GM23248 (cell line): ENCODE data around the gene EPB41L4B. TPM values are rescaled to one million over a fixed set of nuclear protein-coding genes. Genes with fewer than 3 reads are reported as not detected.

Experiments used
- DNase-seq: peaks from one replicate; pipeline ENCODE4 v3.0.0-alpha.2; 2015
- H2AFZ ChIP-seq: fragments of 200-600 bp; sonication (generic); 2 replicates; pipeline ENCODE4 v1.6.1; 2016; ENCODE audit warnings: antibody characterized with exemption
- H3F3A ChIP-seq: fragments of 200-600 bp; sonication (generic); 2 replicates; pipeline ENCODE4 v1.6.1; 2016; ENCODE audit warnings: mild to moderate bottlenecking, antibody characterized with exemption, mixed run types; ENCODE audit not compliant: insufficient read depth
- H3K27ac ChIP-seq: fragments of 200-600 bp; sonication (generic); 2 replicates; pipeline ENCODE4 v1.5.1; 2016; ENCODE audit warnings: mild to moderate bottlenecking
- H3K27me3 ChIP-seq: fragments of 200-600 bp; sonication (generic); replicated peaks from 2 replicates; pipeline ENCODE4 v1.6.1; 2016; ENCODE audit warnings: mild to moderate bottlenecking; ENCODE audit not compliant: insufficient read depth
- H3K36me3 ChIP-seq: fragments of 200-600 bp; sonication (generic); 2 replicates; pipeline ENCODE4 v1.6.1; 2016; ENCODE audit warnings: low read depth, mild to moderate bottlenecking
- H3K4me1 ChIP-seq: fragments of 200-600 bp; sonication (generic); 2 replicates; pipeline ENCODE4 v1.6.1; 2016; ENCODE audit warnings: mild to moderate bottlenecking; ENCODE audit not compliant: insufficient read depth
- H3K4me2 ChIP-seq: fragments of 200-600 bp; sonication (generic); one replicate; pipeline ENCODE4 v1.6.1; 2016; ENCODE audit warnings: mild to moderate bottlenecking; ENCODE audit not compliant: unreplicated experiment
- H3K4me3 ChIP-seq: fragments of 200-600 bp; sonication (generic); 2 replicates; pipeline ENCODE4 v1.5.1; 2016; ENCODE audit warnings: mild to moderate bottlenecking
- H3K79me2 ChIP-seq: fragments of 200-600 bp; sonication (generic); 2 replicates; pipeline ENCODE4 v1.6.1; 2016; ENCODE audit warnings: mild to moderate bottlenecking; ENCODE audit not compliant: insufficient read depth
- H3K9ac ChIP-seq: fragments of 200-600 bp; sonication (generic); 2 replicates; pipeline ENCODE4 v1.6.1; 2016; ENCODE audit warnings: mild to moderate bottlenecking
- H3K9me2 ChIP-seq: fragments of 200-600 bp; sonication (generic); 2 replicates; pipeline ENCODE4 v1.6.1; 2016; ENCODE audit warnings: mixed run types, mild to moderate bottlenecking, moderate library complexity; ENCODE audit not compliant: insufficient read depth
- H3K9me3 ChIP-seq: fragments of 200-600 bp; sonication (generic); one replicate; pipeline ENCODE4 v1.6.1; 2017; ENCODE audit warnings: low read depth
- H4K20me1 ChIP-seq: fragments of 200-600 bp; sonication (generic); 2 replicates; pipeline ENCODE4 v1.6.0; 2016; ENCODE audit not compliant: insufficient read depth
- EZH2 ChIP-seq: fragments of 200-600 bp; sonication (generic); IDR thresholded peaks from 2 replicates; pipeline ENCODE4 v1.6.1; 2018; ENCODE audit warnings: antibody characterized with exemption, mild to moderate bottlenecking; ENCODE audit not compliant: insufficient read depth, poor library complexity, severe bottlenecking
- EZH2phosphoT487 ChIP-seq: fragments of 200-600 bp; sonication (generic); IDR thresholded peaks from 2 replicates; pipeline ENCODE4 v1.6.1; 2018; ENCODE audit warnings: antibody characterized with exemption, moderate library complexity, mild to moderate bottlenecking, low read depth; ENCODE audit not compliant: insufficient read depth
- WGBS, 2 experiments: methylation state at CpG; one replicate each; pipeline ENCODE4 v1.1.6; 2015 to 2017; ENCODE audit warnings: low lambda C conversion rate in 2 of 2, low coverage in 1 of 2; ENCODE audit errors: missing lambda C conversion rate in 2 of 2; 5-methylcytosine and 5-hydroxymethylcytosine counted together
- in situ Hi-C: fragments of 300-500 bp; cut with MboI; formaldehyde crosslinking; loops from 2 replicates; pipeline ENCODE4 v1.15.0; 2020
- polyA plus RNA-seq: library from polyadenylated mRNA; unstranded; fragments of >200 nt; fragmentation: Nextera tagmentation; extraction: Ambion mirVana; gene quantifications from 2 replicates; pipeline ENCODE4 v1.2.1, GENCODE V29; 2016
- total RNA-seq: library from RNA; depleted of rRNA; stranded (reverse); fragments of >200 nt; shearing (Covaris generic); gene quantifications from 2 replicates; pipeline ENCODE4 v1.2.3, GENCODE V29; 2014

The EPB41L4B gene
- total and polyA plus RNA-seq, 2 experiments from 2014 or later: 0.33 to 0.76 TPM

DNA sequence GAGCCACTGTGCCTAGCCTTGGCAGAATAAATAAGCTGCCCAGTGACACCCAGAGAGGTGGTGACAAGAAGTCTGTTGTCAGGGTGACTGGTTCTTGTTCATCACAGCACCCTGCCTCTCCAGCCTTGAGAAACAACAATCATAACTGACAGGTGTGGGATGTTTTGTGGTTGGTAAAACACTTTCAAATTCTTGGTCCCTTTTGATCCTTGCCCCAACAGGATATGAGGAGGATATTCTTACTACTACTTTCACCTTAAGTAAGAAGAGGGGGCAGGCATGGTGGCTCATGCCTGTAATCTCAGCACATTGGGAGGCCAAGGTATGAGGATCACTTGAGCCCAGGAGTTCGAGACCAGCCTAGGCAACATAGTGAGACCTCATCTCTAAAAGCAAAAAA lies 139.6 kb downstream of the EPB41L4B start:
- 44 to 56% methylated on average over 1 of the region's 1 CpG for WGBS, 2 experiments
- no peaks in the 10 kb centered on the region for H3K4me1 ChIP-seq
- no peaks in the 10 kb centered on the region for H3K79me2 ChIP-seq
- no peaks in the 10 kb centered on the region for H3K36me3 ChIP-seq
- H4K20me1 ChIP-seq: no peaks in the 10 kb centered on the region
- no peak for DNase-seq
- TF ChIP-seq EZH2 (no peak), EZH2phosphoT487 (no peak)
- no peaks in the 10 kb centered on the region; the same call in 1 of the 2 replicates for H3K27me3 ChIP-seq
- H3K4me3 ChIP-seq: no peak overlapping the region
- H3K4me2 ChIP-seq: no peak overlapping the region
- no peak overlapping the region for H3K9ac ChIP-seq
- no peaks in the 10 kb centered on the region for H3K9me2 ChIP-seq
- H3F3A ChIP-seq: no peaks in the 10 kb centered on the region
- no peaks in the 10 kb centered on the region for H3K9me3 ChIP-seq
- H2AFZ ChIP-seq: no peak overlapping the region
- H3K27ac ChIP-seq: no peak overlapping the region
- in situ Hi-C loops: no loop called here

DNA sequence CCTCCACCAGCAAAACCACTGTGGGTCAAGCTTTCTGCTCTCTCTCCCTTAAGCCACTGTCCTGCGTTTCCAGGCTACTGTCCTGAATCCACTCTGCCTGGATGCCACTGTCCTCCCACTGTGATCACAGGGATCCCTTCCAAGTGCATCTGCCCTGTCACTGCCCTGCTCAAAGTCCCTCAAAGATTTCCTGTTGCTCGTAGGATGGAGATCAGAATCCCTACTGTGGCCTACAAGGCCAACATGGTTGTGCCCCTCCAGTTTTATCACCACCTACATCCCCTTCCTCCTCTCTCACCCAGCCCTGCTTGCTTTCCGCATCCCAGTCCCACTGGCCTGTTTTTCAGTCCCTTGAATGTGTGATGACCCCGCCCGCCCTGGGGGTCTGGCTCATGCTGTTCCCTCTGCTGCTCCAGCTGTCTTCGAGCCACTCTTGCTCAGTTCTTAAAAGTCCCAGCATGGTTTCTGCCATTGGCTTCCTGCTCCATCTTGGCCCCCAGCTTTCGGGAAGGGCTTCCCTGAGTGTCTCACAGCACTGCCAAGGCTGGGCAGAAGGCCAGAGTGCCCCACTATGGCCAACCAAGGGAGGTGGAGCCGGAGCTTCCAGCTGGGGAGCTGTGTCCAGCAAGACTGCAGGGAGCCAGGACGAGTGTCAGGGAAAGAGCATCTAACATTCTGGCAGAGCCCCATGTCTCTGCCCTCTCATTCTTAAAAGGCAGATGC lies 140.9 kb downstream of the EPB41L4B start:
- Histone ChIP-seq H3K79me2 (no peaks in the 10 kb centered on the region), H3K36me3 (no peaks in the 10 kb centered on the region), H3K27me3 (no peaks in the 10 kb centered on the region; the same call in 1 of the 2 replicates), H3K4me1 (no peaks in the 10 kb centered on the region), H2AFZ (no peak overlapping the region), H3K9me3 (no peaks in the 10 kb centered on the region), H3K9ac (no peak overlapping the region), H3K9me2 (no peaks in the 10 kb centered on the region), H4K20me1 (no peaks in the 10 kb centered on the region), H3K4me3 (no peak overlapping the region), H3K4me2 (no peak overlapping the region), H3F3A (no peaks in the 10 kb centered on the region), H3K27ac (no peak overlapping the region)
- WGBS, 2 experiments: 38 to 39% methylated on average over 9 of the region's 9 CpGs
- in situ Hi-C loops: no loop called here
- DNase-seq: no peak
- TF ChIP-seq EZH2 (no peak), EZH2phosphoT487 (no peak)

DNA sequence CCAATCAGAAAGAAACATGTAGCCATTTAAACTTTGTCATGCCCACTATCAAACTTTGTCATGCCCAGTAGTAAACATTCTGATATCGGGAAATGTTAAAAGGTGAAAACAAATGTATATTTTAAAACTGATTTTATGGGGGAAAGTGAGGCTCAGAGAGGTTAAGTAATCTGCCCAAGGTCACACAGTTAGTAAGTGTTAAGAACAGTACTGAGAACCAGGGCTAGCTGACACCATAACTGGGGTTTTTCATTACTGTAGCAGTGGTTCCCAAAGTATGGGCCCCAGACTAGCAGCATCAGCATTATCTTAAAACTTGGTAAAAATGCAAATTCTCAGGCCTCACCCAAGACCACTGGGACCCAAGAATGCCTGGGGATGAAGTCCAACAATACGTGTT lies 143.9 kb downstream of the EPB41L4B start:
- H3F3A ChIP-seq: no peaks in the 10 kb centered on the region
- DNase-seq: no peak
- no peak overlapping the region for H3K4me2 ChIP-seq
- TF ChIP-seq EZH2: no peak
- no peak for TF ChIP-seq EZH2phosphoT487
- H3K36me3 ChIP-seq: no peaks in the 10 kb centered on the region
- no peaks in the 10 kb centered on the region for H3K4me1 ChIP-seq
- in situ Hi-C loops: no loop called here
- H2AFZ ChIP-seq: no peak overlapping the region
- 67 to 78% methylated on average over 2 of the region's 2 CpGs for WGBS, 2 experiments
- no peaks in the 10 kb centered on the region for H3K9me2 ChIP-seq
- no peaks in the 10 kb centered on the region for H4K20me1 ChIP-seq
- H3K4me3 ChIP-seq: no peak overlapping the region
- H3K9ac ChIP-seq: no peak overlapping the region
- H3K79me2 ChIP-seq: no peaks in the 10 kb centered on the region
- no peaks in the 10 kb centered on the region for H3K9me3 ChIP-seq
- H3K27ac ChIP-seq: no peak overlapping the region
- H3K27me3 ChIP-seq: no peaks in the 10 kb centered on the region; the same call in 1 of the 2 replicates

DNA sequence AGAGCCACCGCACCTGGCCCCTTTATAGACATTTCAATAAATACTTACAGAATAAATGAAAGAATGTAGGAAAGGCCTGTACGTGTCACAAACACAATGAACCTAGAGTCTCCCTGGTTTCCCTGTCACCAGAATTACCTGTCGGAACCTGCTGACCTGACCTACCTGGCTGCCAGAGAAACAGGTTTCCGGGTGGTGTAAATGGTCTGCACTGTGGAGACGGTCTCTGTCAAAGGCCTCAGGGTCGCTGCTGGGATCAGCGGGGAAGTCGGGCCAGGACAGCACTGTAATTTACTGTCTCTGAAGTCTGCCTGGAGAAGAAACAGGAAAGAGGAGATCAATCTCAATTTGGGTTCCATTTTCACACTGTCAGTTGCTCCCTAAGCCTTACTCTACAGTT lies 144.5 kb downstream of the EPB41L4B start:
- no peaks in the 10 kb centered on the region for H4K20me1 ChIP-seq
- in situ Hi-C loops: no loop called here
- H3K27me3 ChIP-seq: no peaks in the 10 kb centered on the region; the same call in 1 of the 2 replicates
- TF ChIP-seq EZH2: no peak
- no peak for TF ChIP-seq EZH2phosphoT487
- H2AFZ ChIP-seq: no peak overlapping the region
- H3K4me3 ChIP-seq: no peak overlapping the region
- H3K27ac ChIP-seq: no peak overlapping the region
- H3K9ac ChIP-seq: no peak overlapping the region
- H3K9me3 ChIP-seq: no peaks in the 10 kb centered on the region
- no peak overlapping the region for H3K4me2 ChIP-seq
- WGBS, 2 experiments: 67 to 74% methylated on average over 8 of the region's 8 CpGs
- H3K9me2 ChIP-seq: no peaks in the 10 kb centered on the region
- H3F3A ChIP-seq: no peaks in the 10 kb centered on the region
- DNase-seq: no peak
- no peaks in the 10 kb centered on the region for H3K79me2 ChIP-seq
- H3K36me3 ChIP-seq: no peaks in the 10 kb centered on the region
- no peaks in the 10 kb centered on the region for H3K4me1 ChIP-seq
